ENCODE measurements around the gene ERC1. TPM values are rescaled to one million over a fixed set of nuclear protein-coding genes. Genes with fewer than 3 reads are reported as not detected.

ERC1 gene
- total RNA-seq, 2 experiments from 2014 or later: 40.1 to 49.6 TPM

- POLR2A ChIA-PET: no interaction called here
- Histone ChIP-seq H3K9me3 (ENCODE audit: control insufficient read depth in 1 of 2, insufficient read depth in 1 of 2, low read length in 2 of 2) (no peaks in the 10 kb centered on the region), H3K27me3 (ENCODE audit: control insufficient read depth in 1 of 2, insufficient read depth in 2 of 2, low read length in 2 of 2) (no peaks in the 10 kb centered on the region), H3K4me3 (ENCODE audit: low read length) (no peak overlapping the region), H3K27ac (ENCODE audit: low read depth in 1 of 2, low read length in 2 of 2) (no peak overlapping the region), H3K36me3 (ENCODE audit: insufficient read depth, low read length) (peaks cover 4% of the 10 kb centered on the region), H3K4me1 (ENCODE audit: insufficient read depth, low read length) (peaks cover 30% of the 10 kb centered on the region)
- Mint-ChIP-seq H3K27ac (peak overlapping the region; percentile 43), H3K4me3 (peak overlapping the region; percentile 83), H3K4me1 (ENCODE audit: low read depth) (peaks cover 46% of the 10 kb centered on the region), H3K9me3 (no peaks in the 10 kb centered on the region), H3K36me3 (ENCODE audit: low read depth) (peaks cover 43% of the 10 kb centered on the region), H3K27me3 (no peaks in the 10 kb centered on the region)
- no peak for ATAC-seq (ENCODE audit: poor library complexity)
- no peak for DNase-seq
- intact Hi-C loops (cut with DNase I, micrococcal nuclease): loop anchor here (5.0 to 10.0 kb wide), 6 partner anchors 39 to 646 kb away; partner anchors contain the start of gene FBXL14 (in 2 of the 2)
- no peak for TF ChIP-seq CTCF (IDR thresholded peaks at IDR 0.05)
- CTCF ChIA-PET: interaction anchor here (0.8 to 1.6 kb wide), 2 partner anchors 304 to 370 kb away, joined by 3 to 6 read pairs; no protein-coding TSS in a partner anchor
Measured at GRCh38 chr12:946212-946611, 44.8 kb upstream of the ERC1 start.

- peaks cover 46% of the 10 kb centered on the region for H3K4me1 Mint-ChIP-seq (ENCODE audit: low read depth)
- DNase-seq: no peak
- H3K36me3 ChIP-seq (ENCODE audit: insufficient read depth, low read length): peaks cover 4% of the 10 kb centered on the region
- ATAC-seq (ENCODE audit: poor library complexity): no peak
- H3K4me3 Mint-ChIP-seq: peak overlapping the region; percentile 83
- H3K27me3 Mint-ChIP-seq: no peaks in the 10 kb centered on the region
- ChIA-PET POLR2A (no interaction called here), CTCF (interaction anchor here (0.8 to 1.6 kb wide), 2 partner anchors 304 to 371 kb away, joined by 3 to 6 read pairs; no protein-coding TSS in a partner anchor)
- no peaks in the 10 kb centered on the region for H3K27me3 ChIP-seq (ENCODE audit: control insufficient read depth in 1 of 2, insufficient read depth in 2 of 2, low read length in 2 of 2)
- H3K36me3 Mint-ChIP-seq (ENCODE audit: low read depth): peaks cover 43% of the 10 kb centered on the region
- TF ChIP-seq CTCF (IDR thresholded peaks at IDR 0.05): no peak
- H3K9me3 ChIP-seq (ENCODE audit: control insufficient read depth in 1 of 2, insufficient read depth in 1 of 2, low read length in 2 of 2): no peaks in the 10 kb centered on the region
- intact Hi-C loops (cut with DNase I, micrococcal nuclease): loop anchor here (5.0 to 10.0 kb wide), 6 partner anchors 39 to 646 kb away; partner anchors contain the start of gene FBXL14 (in 2 of the 2)
- no peak overlapping the region for H3K4me3 ChIP-seq (ENCODE audit: low read length)
- H3K9me3 Mint-ChIP-seq: no peaks in the 10 kb centered on the region
- H3K27ac ChIP-seq (ENCODE audit: low read depth in 1 of 2, low read length in 2 of 2): no peak overlapping the region
- peak overlapping the region; percentile 43 for H3K27ac Mint-ChIP-seq
- H3K4me1 ChIP-seq (ENCODE audit: insufficient read depth, low read length): peaks cover 30% of the 10 kb centered on the region
Measured at GRCh38 chr12:946631-947030, 44.4 kb upstream of the ERC1 start.

- intact Hi-C loops (cut with DNase I, micrococcal nuclease): loop anchor here (2.0 to 10.0 kb wide), 9 partner anchors 41 to 644 kb away; partner anchors contain the start of gene FBXL14 (in 2 of the 2)
- Histone ChIP-seq H3K9me3 (ENCODE audit: control insufficient read depth in 1 of 2, insufficient read depth in 1 of 2, low read length in 2 of 2) (no peaks in the 10 kb centered on the region), H3K4me1 (ENCODE audit: insufficient read depth, low read length) (peaks cover 30% of the 10 kb centered on the region), H3K27ac (ENCODE audit: low read depth in 1 of 2, low read length in 2 of 2) (no peak overlapping the region), H3K36me3 (ENCODE audit: insufficient read depth, low read length) (peaks cover under 1% of the 10 kb centered on the region), H3K4me3 (ENCODE audit: low read length) (peak overlapping the region; percentile 75), H3K27me3 (ENCODE audit: control insufficient read depth in 1 of 2, insufficient read depth in 2 of 2, low read length in 2 of 2) (no peaks in the 10 kb centered on the region)
- TF ChIP-seq CTCF (IDR thresholded peaks at IDR 0.05): no peak
- ChIA-PET POLR2A (interaction anchor here (1.1 to 1.9 kb wide), 3 partner anchors 33 to 654 kb away, joined by 3 to 7 read pairs (median 5); no protein-coding TSS in a partner anchor), CTCF (interaction anchor here (1.5 kb wide), 1 partner anchor 378 kb away, joined by 7 read pairs; no protein-coding TSS in a partner anchor)
- no peaks in the 10 kb centered on the region for H3K27me3 Mint-ChIP-seq
- DNase-seq: peak in 1 of 14 experiments; percentile 21
- H3K9me3 Mint-ChIP-seq: no peaks in the 10 kb centered on the region
- peaks cover 41% of the 10 kb centered on the region for H3K4me1 Mint-ChIP-seq (ENCODE audit: low read depth)
- H3K36me3 Mint-ChIP-seq (ENCODE audit: low read depth): peaks cover 35% of the 10 kb centered on the region
- ATAC-seq (ENCODE audit: poor library complexity): no peak
- H3K4me3 Mint-ChIP-seq: peak overlapping the region; percentile 98
- H3K27ac Mint-ChIP-seq: peak overlapping the region; percentile 73
Measured at GRCh38 chr12:948238-948637, 42.8 kb upstream of the ERC1 start.
